Stromal cell of bone marrow (primary cell): ENCODE results near the gene PDGFA.
"Not testable (repeated sequence)": the region's sequence is repeated elsewhere in the genome, so short reads cannot be mapped to it uniquely, and the experiment has no call there.

Experiments used
- DNase-seq: peaks from one replicate; pipeline ENCODE4 v3.0.0-alpha.2; 2012; ENCODE audit warnings: low read depth

Gene PDGFA

DNA sequence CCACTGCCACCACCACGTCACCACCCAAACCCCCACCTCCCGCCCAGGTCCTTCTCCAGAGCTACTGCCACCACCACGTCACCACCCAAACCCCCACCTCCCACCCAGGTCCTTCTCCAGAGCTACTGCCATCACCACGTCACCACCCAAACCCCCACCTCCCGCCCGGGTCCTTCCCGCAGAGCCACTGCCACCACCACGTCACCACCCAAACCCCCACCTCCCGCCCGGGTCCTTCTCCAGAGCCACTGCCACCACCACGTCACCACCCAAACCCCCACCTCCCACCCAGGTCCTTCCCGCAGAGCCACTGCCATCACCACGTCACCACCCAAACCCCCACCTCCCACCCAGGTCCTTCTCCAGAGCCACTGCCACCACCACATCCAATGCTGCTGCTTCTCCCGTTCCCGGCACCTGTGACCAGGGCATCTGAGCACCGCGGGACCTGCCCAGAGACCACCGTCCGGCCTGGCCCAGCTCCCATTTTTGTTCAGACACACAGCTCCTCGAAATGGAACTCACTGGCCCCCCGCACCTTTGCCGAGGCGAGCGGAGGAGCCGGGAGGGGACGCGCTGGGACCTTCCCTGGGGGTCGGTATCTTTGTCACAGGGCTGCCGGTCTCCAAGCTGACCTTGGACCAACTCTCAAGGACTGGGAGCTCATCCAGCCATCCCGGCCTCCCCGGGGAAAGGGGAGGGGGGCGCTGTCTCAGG, 32.7 kb upstream of the PDGFA start:
- DNase-seq, result not testable (repeated sequence)

DNA sequence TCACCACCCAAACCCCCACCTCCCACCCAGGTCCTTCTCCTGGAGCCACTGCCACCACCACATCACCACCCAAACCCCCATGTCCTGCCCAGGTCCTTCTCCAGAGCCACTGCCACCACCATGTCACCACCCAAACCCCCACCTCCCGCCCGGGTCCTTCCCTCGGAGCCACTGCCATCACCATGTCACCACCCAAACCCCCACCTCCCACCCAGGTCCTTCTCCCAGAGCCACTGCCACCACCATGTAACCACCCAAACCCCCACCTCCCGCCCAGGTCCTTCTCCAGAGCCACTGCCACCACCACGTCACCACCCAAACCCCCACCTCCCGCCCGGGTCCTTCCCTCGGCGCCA, 31.9 kb upstream of the PDGFA start:
- not testable (repeated sequence) for DNase-seq

DNA sequence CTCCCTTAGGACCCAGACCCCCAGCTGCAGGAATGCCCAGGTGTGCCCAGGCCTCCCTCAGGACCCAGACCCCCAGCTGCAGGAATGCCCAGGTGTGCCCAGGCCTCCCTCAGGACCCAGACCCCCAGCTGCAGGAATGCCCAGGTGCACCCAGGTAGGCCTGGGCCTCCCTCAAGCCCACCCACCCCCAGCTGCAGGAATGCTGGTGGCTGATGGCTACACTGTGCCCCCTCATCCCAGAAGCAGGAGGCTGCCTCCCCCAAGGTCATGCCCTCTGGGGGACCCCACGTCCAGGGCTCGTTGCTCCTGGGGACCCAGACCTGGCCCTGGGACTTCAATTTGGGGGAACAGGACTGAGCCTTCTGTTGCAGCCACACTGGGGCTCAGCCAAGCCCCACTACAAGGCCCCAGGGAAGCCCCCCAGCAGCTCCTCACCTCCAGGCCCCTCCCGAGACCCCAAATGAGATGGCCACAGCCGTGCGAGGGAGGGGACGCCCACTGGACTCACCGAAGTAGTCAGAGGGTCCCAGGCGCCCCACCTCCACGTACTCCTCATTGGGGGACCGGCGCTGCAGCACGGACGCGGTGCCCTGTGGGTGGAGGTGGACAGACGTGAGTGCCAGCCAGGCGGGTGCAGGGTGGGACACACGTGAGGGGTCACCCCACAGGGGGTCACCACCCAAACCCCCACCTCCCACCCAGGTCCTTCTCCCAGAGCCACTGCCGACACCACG, 31.4 kb upstream of the PDGFA start:
- no peak for DNase-seq

DNA sequence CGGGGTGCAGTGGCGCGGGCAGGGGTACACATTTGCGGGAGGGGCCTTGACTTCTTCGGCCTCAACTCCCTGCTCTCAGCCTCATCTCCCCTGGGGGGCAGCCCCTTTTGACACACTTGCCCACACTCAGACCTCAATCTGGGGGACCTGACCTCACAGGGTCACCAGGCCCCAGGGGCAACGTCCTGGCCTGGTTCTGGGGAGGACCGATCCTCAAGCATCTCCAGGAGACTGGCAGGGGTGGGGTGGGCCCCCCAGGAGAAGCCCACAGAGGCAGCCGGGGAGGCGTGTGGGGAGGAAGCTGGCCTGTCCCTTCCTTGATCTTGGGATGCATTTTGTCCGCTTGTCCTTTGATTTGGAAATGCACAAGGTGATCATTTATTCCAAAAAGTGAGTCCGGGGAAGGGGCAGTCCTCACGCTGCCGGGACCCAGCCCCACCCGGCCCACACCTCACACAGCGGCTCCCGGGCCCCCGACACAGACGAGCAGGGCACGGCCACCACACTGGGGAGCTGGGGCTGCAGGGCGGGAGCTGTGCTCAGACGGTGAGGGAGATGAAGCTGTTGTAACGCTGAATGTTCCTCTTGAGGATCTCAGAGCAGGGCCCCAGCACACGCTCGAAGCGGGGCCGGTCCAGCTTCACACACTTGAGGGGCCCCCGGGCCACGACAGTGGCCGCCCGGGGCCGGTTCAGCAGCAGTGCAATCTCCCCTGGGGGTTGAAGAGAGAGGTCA, 30.4 kb upstream of the PDGFA start:
- DNase-seq, result no peak

DNA sequence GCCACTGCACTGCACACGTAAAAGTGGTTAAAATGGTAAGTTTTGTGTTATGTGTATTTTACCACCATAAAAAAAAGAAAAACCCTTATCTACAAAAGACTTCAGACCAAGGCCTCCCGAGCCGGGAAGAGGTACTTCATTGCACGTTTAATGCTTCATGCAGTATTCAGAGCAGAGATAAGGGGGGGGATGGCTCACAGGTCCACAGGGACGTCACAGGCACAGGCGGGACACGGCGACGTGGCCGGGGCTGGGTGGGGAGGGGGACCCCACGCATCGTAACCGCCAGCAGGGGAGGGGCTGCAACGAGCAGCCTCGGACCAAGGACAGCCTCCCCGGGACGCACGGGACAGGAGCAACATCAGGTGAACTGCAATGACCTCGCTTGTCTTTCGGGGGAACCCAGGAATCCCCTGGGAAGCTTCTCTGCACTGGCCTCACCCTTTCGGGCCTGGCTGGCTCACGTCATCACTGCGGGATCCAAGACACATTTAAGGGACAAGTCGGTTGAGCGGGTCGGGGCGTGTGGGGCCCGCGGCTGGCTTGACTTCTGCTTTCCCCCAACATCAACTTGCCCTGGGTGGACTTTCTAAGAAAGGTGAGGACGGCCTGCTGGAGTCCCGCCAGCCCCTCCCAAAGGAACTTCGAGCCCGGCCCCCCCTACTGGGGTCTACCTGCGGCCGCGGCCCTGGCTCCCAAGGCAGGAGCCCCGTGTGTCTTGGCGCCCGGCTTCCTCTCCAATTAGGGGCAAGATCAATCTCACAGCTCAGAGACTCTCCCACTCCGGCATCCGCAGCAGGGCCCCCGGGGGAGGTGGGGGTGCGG, 29.6 kb upstream of the PDGFA start:
- no peak for DNase-seq

DNA sequence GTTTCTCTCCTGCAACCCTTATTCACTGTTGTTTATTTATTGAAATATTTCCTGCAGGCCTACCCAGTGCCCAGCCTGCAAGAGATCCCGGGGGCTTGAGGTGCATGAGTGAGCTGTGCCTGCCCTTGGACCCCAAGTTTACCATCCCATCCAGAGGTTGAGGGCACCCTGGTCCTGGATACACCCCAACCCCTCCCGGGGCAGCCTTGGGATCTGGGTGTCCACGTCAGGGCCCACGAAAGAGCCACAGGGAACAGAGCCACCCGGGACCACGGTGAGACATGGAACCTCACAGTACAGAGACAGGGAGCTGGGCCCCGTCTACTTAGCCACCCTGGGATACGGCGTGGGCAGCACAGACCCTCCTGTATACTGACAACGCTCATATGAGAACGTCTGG, 28.8 kb upstream of the PDGFA start:
- no peak for DNase-seq

DNA sequence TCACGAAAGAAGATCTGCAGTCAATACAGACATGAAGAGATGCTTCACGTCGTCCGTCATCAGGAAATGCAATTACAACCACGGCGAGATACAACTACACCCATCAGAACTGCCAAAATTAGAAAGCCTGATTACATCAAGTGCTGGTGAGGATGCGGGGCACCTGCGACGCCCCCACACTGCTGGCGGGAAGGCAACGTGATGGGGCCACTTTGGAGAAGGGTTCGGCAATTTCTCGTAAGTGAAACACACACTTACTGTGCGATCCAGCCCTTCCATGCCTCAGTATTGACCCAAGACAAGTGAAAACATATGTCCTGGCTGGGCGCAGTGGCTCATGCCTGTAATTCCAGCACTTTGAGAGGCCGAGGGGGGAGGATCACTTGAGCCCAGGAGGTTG, 25.8 kb upstream of the PDGFA start:
- no peak for DNase-seq

DNA sequence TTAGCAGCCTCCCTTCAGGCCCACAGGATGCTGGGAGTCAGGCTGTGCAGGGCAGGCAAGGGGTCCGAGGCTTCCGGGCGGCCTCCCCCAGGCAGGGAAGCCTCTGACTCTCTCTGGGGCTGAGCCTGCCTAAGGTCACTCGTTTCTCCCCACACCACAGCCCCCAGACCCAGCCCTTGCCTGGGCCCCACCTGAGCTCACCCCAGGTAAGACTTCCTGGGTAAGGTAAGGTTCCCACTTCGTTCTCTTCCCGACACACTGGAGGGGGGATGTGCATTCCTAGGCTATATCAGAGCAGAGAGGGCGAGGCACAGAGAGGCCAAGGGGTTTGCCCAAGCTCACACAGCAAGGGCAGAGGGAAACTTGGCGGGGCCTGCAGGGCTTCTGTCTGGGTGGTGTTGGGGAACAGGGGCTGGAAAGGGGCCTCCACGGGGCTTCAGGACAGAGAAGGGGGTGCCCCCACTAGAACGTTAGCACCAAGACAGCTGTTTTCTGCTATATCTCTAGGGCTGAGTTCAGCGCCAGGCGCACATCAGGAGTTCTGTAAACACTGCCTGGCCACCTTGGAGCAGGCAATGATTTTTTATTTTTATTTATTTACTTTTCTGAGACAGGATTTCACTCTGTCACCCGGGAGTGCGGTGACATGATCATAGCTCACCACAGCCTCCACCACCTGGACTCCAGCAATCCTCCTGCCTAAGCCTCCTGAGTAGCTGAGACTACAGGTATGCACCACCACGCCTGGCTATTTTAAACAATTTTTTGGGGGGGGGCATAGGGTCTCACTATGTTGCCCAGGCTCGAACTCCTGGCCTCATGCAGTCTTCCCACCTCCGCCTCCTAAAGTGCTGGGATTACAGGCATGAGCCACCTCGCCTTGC, 24.9 kb upstream of the PDGFA start:
- no peak for DNase-seq

DNA sequence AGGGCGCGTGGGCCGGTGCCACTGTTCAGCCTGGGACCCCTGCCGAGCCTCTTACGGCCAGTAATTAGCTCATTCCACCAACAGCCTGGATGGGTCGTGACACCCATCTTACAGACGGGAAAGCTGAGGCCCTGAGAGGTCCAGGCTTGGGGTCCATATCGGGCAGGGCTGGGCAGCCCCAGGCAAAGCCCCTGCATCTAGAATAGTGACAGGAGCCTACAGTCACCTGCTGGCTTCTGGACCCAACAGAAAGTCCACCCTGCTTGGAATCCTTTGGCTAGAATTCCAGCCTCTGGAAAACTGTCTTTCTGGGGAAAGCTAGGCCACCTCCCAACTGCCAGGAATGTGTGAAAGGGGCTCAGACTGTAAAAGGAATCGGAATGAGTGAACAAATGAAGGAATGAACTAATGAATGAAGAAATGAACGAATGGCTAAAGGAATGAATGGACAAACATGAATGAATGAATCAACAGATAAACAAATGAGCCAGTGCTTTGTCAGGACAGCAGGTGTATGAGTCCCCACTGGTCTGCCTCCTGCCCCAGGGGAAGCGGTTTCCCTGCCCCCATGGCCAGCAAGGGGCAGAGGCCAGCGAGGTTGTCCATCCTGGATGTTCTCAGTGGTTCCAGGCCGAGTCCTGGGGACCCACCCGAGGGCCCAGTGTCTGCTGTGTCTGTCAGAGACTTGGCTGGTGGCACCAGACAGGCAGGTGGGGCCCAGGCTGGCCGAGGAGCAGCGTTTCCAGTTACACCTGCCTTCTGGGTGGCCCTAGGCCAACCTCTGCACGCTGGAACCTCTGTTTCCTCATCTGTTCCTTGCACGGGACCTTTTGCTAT, 24.1 kb upstream of the PDGFA start:
- DNase-seq, result no peak

DNA sequence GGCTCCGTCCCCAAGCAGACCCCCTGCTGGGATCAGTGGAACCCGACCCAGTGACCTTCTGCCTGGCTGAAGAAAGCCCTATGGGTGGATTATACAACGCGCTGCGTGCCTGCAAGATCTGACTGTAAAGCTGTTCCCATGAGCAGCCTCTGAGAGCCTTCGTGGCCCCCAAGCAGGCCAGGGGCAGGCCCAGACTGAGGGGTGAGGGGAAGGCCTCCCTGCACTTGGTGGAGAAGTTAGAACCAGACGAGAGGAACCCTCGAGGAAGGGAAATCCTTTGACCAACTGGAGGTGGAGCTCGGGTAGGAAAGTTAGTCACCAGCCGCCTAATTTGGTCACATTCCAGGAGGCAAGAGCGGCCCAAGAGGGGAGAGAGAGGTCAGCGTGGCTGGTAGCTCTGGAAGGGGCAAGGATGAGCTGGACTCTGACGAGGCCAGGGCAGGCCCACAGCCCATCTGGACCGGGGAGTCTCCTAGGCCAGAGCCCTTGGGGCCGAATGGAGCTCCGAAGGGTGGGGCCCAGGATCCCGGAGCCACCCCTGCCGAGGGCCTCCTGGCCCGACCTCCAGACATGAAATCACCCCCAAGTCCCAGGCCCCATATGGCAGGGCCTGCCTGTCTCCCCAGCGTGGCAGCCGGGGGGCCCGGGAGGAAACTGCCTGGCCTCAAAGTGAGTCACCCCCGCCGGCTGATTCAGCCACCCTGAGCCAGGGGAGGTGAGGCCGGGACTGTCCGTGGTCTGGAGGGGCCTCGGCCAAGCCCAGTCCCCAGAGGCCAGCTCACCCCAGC, 23.3 kb upstream of the PDGFA start:
- DNase-seq, result peak; percentile 93

DNA sequence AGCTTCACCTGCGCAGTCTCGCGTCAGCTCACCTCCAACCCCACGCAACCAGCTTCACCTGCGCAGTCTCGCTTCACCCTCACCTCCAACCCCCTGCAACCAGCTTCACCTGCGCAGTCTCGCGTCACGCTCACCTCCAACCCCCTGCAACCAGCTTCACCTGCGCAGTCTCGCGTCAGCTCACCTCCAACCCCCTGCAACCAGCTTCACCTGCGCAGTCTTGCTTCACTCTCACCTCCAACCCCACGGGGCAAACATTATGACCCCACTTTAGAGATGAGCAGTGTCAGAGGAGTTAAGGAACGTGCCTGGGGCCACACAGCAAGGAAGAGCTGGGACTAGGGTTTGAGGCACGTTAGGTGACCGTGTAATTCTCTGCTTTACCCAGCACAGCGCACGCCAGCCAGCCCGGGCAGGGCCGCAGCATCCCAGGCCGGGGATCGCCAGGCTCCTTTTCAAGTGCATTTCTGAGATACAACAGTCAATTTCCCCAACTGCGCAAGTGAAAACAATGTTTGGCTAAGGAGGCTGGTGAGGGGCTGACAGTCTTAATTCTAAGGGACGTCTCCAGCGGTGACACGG, 22.6 kb upstream of the PDGFA start:
- DNase-seq, result no peak

DNA sequence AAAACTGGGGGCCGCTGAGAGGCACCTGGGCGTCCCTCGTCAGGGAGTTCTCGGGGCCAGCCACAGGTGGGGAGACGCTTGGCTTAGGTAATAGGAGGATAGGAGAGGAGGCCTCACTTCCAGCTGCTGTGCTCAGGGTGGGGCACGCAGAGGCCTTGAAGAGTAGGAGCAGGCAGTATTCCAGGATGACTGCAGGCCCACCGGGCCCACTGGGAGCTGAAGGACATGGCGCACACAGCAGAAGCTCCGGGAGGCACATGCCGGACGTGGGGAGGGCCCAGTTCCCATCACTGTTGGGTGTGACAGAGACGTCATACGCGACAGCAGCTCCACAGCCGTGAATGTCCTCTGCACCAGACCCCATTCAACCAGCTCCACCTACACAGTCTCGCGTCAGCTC, 22.0 kb upstream of the PDGFA start:
- no peak for DNase-seq

DNA sequence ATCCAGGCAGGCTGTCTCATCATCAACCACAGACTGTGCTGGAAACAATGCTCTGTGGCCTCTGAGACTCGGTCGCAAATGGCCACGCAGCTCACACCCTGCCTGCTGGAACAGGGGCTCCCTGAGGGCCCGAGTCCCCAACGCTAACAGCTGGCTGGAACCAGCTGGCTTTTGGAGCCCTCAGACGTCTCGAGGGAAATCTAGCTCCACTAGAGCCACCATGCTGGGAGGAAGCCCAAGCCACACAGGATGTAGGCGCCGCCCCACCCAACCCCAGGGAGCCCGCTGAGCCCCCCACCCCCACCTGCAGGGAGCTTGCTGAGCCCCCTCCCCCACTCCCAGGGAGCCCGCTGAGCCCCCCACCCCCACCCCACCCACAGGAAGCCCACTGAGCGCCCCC, 21.4 kb upstream of the PDGFA start:
- no peak for DNase-seq

DNA sequence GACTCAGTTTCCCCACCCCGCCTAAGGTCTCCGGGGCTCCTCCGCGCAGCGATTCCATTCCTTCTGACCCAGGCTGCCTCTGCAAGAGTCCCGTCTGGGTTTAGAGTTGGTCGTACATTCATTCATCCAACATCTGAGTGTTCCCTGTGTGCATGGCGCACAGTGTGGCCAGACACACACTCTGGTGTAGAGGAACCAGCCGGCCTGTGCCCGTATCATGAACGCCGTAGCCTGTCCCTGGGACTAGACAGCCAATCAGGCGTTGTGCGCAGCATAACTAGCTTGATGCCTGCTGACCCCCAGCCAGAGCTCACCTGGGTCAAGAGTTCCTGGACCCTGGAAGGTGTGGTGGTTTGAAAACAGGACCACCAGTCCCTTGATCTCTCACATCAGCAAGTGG, 20.9 kb upstream of the PDGFA start:
- no peak for DNase-seq

DNA sequence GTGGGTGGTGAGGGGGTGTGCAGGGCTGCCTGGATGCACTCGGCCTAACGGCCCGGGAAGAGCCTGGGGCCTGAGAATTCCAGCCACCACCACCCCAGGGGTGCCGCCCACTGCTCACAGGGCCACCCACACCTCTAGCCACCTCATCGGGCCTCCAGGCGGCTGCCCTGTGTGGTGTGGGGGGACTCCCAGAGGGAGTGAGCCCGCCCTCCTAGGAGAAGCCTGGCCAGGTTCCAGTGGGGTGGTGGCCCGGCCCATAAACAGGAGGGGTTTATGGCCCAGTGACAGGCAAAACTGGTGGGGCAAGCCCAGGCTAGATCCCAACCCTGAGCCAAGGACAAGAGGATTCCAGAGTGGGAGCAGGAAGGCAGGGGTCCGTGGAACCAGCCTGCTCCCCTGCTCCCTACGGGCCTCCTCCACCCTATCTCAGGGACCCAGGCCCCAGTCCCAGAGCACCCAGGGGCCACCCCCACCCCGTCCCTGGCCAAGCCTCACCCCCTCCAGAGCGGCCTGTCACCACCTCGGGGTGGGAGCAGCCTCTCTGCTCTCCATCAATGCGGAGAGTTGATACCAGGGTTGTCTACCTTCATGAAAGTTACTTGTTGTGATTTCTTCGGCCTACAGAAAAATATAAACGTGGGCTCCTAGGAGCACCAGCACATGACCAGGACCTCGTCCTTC, 20.2 kb upstream of the PDGFA start:
- DNase-seq, result no peak

DNA sequence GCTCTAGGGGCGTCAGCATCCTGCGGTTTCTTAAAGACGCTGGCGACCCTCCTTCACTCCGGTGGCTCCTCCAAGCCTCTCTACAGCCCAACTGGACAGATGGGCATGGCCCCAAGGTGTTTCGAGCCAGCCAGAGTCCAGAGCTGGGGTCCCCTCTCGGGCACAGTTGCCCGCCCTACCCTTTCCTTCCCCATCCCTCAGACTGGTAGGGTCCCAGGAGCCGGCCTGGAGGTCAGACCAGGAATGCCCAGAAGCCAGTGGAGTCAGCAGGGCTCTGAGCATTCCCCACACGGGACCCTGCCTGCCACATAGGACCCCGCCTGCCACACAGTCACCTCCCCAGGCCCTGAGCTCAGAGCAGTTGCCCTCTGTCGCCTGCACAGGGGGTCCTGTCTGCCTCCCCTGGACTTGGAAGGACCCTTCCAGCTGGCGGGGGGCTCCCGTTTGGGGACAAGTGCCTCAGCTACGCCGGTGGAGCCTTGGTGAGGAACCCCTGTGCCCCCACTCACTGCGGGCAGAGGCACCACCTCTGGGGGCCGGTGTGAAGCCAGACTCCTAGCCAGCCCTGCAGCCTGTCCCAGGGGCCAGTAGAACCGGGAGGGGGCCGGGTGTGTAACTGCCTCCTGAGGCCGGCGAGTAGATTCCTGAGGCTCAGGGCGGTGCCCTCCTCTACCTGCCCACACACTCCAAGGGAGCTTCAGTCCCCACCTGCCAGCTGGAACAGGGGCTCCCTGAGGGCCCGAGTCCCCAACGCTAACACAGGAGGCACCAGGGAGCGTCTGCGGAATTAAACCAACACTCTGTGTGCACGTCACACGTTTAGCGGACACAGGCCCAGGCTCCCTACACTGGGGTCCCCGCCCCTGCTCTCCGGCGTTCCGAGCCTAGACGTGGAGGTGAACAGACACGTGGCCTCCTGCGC, 19.4 kb upstream of the PDGFA start:
- no peak for DNase-seq

DNA sequence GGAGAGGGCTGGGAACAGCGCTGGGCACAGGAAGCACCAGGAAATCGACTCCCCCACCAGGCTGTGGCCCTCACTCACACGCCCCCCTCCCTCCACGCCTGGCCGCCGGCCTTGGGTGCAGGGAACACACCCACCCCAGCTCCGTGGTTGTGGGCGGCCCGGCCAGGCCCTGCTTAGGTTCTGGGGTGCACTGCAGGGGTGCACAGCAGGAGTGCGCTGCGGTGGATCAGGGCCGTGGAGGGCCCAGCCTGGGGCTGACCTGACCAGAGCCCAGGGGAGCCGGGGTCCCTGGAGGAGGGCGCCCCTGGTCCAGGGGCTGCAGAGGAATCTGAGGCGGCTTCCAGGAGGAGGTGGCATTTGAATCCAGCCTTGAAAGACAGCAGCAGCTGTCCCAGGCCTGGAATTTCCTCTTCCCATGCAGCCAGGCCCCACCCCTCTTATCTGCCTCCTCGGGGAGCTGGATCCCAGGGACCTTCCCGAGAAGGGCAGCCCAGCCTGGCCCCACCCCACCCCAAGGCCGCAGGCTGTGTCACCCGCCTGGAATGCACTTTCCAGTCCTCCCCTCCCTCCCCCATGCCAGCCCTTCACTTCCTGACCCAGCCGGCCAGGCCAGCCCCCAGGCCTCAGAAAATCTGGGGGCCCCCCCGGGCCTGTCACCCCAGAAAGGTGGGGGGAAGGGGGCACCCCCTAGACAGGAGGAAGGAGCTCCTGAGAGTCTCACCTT, 18.4 kb upstream of the PDGFA start:
- DNase-seq, result peak; percentile 49
